Measurements from ENCODE around the gene MUCL3. TPM values are rescaled to one million over a fixed set of nuclear protein-coding genes. Genes with fewer than 3 reads are reported as not detected.

Gene MUCL3
- total RNA-seq, 1 donor from 2014 or later = not detected

Small RNA genes lying within 50 kb of the gene (small RNA-seq; reads per million reads assigned to genes)
- not detected for gene RF00019

Other genes starting within 250 kb of the MUCL3 start
- gene NRM, start 250.0 kb upstream of the MUCL3 start, total RNA-seq = 0.41 TPM
- gene MDC1, start 223.7 kb upstream of the MUCL3 start, total RNA-seq = 4.1 TPM
- gene TUBB, start 220.6 kb upstream of the MUCL3 start, total RNA-seq = 1,325 TPM
- gene FLOT1, start 198.3 kb upstream of the MUCL3 start, total RNA-seq = 46.9 TPM
- gene IER3, start 196.4 kb upstream of the MUCL3 start, total RNA-seq = 2.4 TPM
- 106 TPM for gene DDR1, start 56.5 kb upstream of the MUCL3 start, total RNA-seq
- 15.5 TPM for gene GTF2H4, start 32.8 kb upstream of the MUCL3 start, total RNA-seq
- gene VARS2, start 26.7 kb upstream of the MUCL3 start, total RNA-seq = 22.4 TPM
- gene SFTA2, start 8.8 kb upstream of the MUCL3 start, total RNA-seq = not detected
- not detected for gene MUC21, start 42.7 kb downstream of the MUCL3 start, total RNA-seq
- not detected for gene MUC22, start 69.5 kb downstream of the MUCL3 start, total RNA-seq
- not detected for gene C6orf15, start 171.6 kb downstream of the MUCL3 start, total RNA-seq
- gene PSORS1C1, start 173.8 kb downstream of the MUCL3 start, total RNA-seq = not detected
- not detected for gene CDSN, start 179.5 kb downstream of the MUCL3 start, total RNA-seq
- gene PSORS1C2, start 198.1 kb downstream of the MUCL3 start, total RNA-seq = not detected
- 5.7 TPM for gene CCHCR1, start 216.8 kb downstream of the MUCL3 start, total RNA-seq
- 2.0 TPM for gene TCF19, start 217.6 kb downstream of the MUCL3 start, total RNA-seq
- not detected for gene POU5F1, start 229.7 kb downstream of the MUCL3 start, total RNA-seq

Measured in frontal cortex (tissue), 1 donor.